Stimulated activated CD4-positive, alpha-beta T cell treated with anti-CD3 and anti-CD28 coated beads, Interleukin-2, amount 100 ng/mL, for 48 hours (primary cell): ENCODE measurements around the gene THSD7A.

Experiments
- DNase-seq, 2 donors: peaks; one replicate each; pipeline ENCODE4 v3.0.0-alpha.2; 2020

The THSD7A gene

GRCh38 chr7:11701829-11702560 lies 130.0 kb downstream of the THSD7A start:
- DNase-seq = no peak

- no peak for DNase-seq
Observed at GRCh38 chr7:11699666-11700065, 132.3 kb downstream of the THSD7A start.

- DNase-seq = no peak
Observed at GRCh38 chr7:11698384-11698871, 133.6 kb downstream of the THSD7A start.

GRCh38 chr7:11690395-11690794 lies 141.6 kb downstream of the THSD7A start:
- no peak for DNase-seq

- DNase-seq = no peak
Observed at GRCh38 chr7:11689096-11689495, 142.9 kb downstream of the THSD7A start.

GRCh38 chr7:11681461-11681860 lies 150.5 kb downstream of the THSD7A start:
- DNase-seq = no peak

GRCh38 chr7:11675163-11675562 lies 156.8 kb downstream of the THSD7A start:
- no peak for DNase-seq

- DNase-seq = no peak
Observed at GRCh38 chr7:11668727-11669126, 163.3 kb downstream of the THSD7A start.

GRCh38 chr7:11667810-11668185 lies 164.2 kb downstream of the THSD7A start:
- no peak for DNase-seq

GRCh38 chr7:11667071-11667809 lies 164.8 kb downstream of the THSD7A start:
- no peak for DNase-seq

- DNase-seq = no peak
Observed at GRCh38 chr7:11665357-11665756, 166.6 kb downstream of the THSD7A start.

- DNase-seq = no peak
Observed at GRCh38 chr7:11655642-11656041, 176.4 kb downstream of the THSD7A start.

- DNase-seq = no peak
Observed at GRCh38 chr7:11655163-11655562, 176.8 kb downstream of the THSD7A start.

GRCh38 chr7:11650500-11650899 lies 181.5 kb downstream of the THSD7A start:
- no peak for DNase-seq

GRCh38 chr7:11650030-11650429 lies 182.0 kb downstream of the THSD7A start:
- no peak for DNase-seq

- no peak for DNase-seq
Observed at GRCh38 chr7:11648980-11649379, 183.0 kb downstream of the THSD7A start.

GRCh38 chr7:11648101-11648500 lies 183.9 kb downstream of the THSD7A start:
- no peak for DNase-seq

GRCh38 chr7:11642841-11643240 lies 189.2 kb downstream of the THSD7A start:
- DNase-seq = no peak

GRCh38 chr7:11642276-11642675 lies 189.7 kb downstream of the THSD7A start:
- DNase-seq = no peak

- DNase-seq = no peak
Observed at GRCh38 chr7:11638011-11638774, 193.8 kb downstream of the THSD7A start.

GRCh38 chr7:11636274-11636673 lies 195.7 kb downstream of the THSD7A start:
- DNase-seq = no peak

- no peak for DNase-seq
Observed at GRCh38 chr7:11633310-11633709, 198.7 kb downstream of the THSD7A start.

- DNase-seq = no peak
Observed at GRCh38 chr7:11630355-11630754, 201.6 kb downstream of the THSD7A start.

- DNase-seq = no peak
Observed at GRCh38 chr7:11625669-11626068, 206.3 kb downstream of the THSD7A start.
